Vagina (tissue), 2 donors: ENCODE measurements around the gene SOS1.

ENCODE experiments used
- POLR2A ChIP-seq, 2 donors: fragments of 450-650 bp; IDR thresholded peaks; one replicate each; pipeline ENCODE4 v1.6.1; 2017; ENCODE audit warnings: antibody characterized with exemption in 2 of 2, mild to moderate bottlenecking in 2 of 2, moderate library complexity in 2 of 2
- POLR2AphosphoS5 ChIP-seq, 2 donors: sonication (generic); formaldehyde crosslinking; IDR thresholded peaks; one replicate each; pipeline ENCODE4 v1.9.0; 2017; ENCODE audit warnings: antibody characterized with exemption in 2 of 2, mild to moderate bottlenecking in 2 of 2, low read depth in 1 of 2; ENCODE audit not compliant: insufficient read depth in 1 of 2
- TF ChIP-seq, protein P1 (sequence below), 3 experiments: fragments of 450-650 bp in 2 of 3; fragments of 200-600 bp in 1 of 3; sonication (generic) in 1 of 3; IDR thresholded peaks; one replicate each; pipeline ENCODE4 v1.5.1; 2017 to 2019; ENCODE audit warnings: antibody characterized with exemption in 3 of 3, mild to moderate bottlenecking in 2 of 3, moderate library complexity in 2 of 3

DNA sequence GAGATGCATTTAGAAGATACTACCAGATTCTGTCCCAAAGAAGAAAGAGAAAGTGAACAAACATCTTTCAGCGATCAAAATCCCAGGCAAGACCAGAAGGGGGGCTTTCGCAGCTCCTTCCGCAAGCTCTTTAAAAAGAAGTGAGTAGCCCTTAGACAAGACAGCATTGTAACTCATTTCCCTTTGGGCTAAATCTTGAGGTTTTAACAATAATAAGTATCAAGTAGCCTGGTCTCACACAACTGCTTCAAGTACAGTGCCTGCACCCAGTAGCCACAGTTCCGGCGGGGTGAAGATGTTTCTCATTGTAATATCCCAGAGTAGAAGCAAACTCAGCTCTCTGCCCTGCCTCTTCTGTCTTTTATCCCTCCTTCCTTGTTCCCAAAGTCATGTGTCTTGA is 154.8 kb downstream of the SOS1 start:
- TF ChIP-seq POLR2AphosphoS5 (IDR thresholded peaks at IDR 0.05; ENCODE audit: insufficient read depth in 1 of 2, low read depth in 1 of 2) (no peak), POLR2A (IDR thresholded peaks at IDR 0.05) (no peak)
- TF ChIP-seq, protein P1, sequence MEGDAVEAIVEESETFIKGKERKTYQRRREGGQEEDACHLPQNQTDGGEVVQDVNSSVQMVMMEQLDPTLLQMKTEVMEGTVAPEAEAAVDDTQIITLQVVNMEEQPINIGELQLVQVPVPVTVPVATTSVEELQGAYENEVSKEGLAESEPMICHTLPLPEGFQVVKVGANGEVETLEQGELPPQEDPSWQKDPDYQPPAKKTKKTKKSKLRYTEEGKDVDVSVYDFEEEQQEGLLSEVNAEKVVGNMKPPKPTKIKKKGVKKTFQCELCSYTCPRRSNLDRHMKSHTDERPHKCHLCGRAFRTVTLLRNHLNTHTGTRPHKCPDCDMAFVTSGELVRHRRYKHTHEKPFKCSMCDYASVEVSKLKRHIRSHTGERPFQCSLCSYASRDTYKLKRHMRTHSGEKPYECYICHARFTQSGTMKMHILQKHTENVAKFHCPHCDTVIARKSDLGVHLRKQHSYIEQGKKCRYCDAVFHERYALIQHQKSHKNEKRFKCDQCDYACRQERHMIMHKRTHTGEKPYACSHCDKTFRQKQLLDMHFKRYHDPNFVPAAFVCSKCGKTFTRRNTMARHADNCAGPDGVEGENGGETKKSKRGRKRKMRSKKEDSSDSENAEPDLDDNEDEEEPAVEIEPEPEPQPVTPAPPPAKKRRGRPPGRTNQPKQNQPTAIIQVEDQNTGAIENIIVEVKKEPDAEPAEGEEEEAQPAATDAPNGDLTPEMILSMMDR (IDR thresholded peaks at IDR 0.05): no peak
